Measurements from ENCODE around the gene UCP3.

GRCh38 chr11:74035264-74035663 is 26.4 kb upstream of the UCP3 start:
- no peak for TF ChIP-seq EP300 (IDR thresholded peaks at IDR 0.05)
- TF ChIP-seq CTCF (IDR thresholded peaks at IDR 0.05), result no peak
